ENCODE data around the gene CUEDC2.

Gene CUEDC2, protein sequence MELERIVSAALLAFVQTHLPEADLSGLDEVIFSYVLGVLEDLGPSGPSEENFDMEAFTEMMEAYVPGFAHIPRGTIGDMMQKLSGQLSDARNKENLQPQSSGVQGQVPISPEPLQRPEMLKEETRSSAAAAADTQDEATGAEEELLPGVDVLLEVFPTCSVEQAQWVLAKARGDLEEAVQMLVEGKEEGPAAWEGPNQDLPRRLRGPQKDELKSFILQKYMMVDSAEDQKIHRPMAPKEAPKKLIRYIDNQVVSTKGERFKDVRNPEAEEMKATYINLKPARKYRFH

GRCh38 chr10:102432162-102432950, at the start of gene CUEDC2:
Gene CUEDC2, minus strand, starts transcription at chr10:102432574. Its CDS starts 7,386 bp downstream, at chr10:102425188.
- peak; percentile 95 for DNase-seq (ENCODE audit: low spot score)

DNA sequence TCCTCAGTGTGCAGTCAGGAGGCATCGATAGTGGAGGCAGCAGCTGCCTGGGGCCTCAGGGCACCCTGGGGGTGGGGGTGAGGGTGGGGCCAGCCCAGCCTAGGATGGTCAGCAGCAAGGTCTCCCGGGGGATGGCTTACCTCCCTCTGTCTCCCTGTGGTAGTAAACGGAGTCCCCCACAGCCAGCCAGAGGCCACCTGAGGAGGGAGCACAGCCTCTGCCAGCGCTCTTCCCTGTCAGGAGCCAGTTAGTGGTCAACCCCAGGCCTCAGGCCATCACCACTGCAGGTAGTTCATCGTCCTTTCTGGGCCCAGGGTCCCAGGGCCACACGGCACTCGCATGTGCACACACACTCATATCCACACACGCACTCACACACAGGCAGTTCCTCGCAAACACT, 48.0 kb upstream of the CUEDC2 start:
- no peak for DNase-seq (ENCODE audit: low spot score)

GRCh38 chr10:102479651-102480050, 47.3 kb upstream of the CUEDC2 start:
- DNase-seq (ENCODE audit: low spot score): no peak

DNA sequence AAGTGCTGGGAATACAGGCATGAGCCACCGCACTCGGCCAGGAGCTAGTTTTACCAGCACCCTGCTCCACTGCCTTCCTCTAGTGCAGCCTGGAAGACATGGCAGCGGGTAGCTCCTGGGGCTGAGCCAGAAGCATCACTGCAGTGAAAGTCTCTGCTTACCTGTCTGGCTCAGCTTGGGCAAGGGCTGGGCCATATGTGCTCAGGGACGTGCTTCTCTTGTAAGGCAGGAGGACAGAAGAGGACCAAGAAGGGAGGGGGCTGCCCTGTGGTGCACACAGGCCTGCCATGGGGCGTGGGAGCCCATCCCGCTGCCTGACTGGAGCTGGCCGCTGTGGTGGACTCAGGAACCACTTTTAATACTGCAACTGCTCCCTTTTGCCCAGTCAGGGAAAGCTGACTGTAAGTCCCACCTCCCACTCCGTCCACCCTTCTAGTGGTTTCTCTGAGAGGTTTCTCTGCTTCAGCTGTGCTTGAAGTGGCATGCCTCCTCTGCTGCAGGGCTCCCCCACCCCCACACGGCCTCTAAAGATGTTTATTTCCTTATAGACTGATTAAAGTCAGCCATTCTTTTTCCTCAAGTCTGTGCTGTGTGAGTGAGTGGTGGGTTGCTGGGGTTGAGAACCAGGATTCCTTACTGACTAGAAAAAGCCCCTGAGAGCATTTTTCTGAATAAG, 44.2 kb upstream of the CUEDC2 start:
- no peak for DNase-seq (ENCODE audit: low spot score)

DNA sequence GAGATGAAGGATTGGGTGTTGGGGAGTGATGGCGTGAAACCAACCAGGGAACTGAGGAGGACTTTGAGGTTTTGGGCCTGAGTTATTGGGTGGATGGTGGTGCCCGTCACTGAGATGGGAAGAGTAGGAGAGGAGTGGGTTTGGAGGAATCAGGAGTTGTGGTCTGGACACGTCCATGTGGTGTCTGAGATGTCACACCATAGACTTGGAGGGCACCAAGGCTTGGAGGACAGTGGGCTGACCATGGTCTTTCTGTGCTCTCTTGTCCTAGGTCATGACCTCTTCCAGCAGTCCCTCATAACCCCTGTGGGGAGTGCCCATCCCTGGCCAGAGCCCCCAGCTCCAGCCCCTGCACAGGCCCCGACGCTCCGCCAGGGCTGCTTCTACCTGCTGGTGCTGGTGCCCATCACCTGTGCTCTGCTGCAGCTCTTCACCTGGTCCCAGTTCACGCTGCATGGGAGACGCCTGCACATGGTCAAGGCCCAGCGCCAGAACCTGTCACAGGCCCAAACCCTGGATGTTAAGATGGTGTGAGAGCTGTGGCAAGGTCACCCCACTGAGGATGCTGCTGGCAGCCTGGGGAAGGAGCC, 43.2 kb upstream of the CUEDC2 start:
- no peak for DNase-seq (ENCODE audit: low spot score)

DNA sequence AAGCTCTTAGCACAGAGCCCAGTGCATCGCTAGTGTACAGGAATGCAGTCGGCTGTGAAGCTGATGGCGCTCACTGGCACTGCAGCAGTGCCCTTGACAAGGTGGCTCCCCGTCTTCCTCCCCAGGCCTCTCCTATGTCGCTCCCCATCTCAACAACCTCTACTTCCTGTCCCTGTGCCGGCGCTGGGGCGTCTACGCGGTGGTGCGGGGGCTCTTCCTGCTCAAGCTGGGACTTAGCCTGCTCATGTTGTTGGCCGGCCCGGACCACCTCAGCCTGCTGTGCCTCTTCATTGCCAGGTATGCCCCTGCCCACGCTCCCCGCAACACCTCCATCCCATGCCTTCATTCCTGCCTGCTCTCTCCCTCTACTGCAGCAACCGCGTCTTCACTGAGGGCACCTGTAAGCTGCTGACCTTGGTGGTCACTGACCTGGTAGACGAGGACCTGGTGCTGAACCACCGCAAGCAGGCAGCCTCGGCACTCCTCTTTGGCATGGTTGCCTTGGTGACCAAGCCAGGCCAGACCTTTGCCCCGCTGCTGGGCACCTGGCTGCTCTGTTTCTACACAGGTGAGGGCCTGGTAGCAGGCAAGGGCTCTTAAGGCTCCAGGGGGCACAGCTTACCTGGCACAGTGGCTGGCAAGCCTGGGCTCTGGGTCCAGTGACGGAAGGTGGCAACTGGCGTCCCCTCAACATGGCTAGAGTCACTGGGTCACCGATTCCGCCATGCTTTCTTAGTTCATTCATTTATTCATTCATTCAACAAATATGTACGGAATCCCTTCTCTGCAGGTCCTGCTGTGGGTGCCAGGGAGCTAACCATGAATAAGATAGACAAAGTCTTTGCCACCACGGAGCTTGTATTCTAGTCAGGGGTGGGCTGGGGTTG, 41.3 kb upstream of the CUEDC2 start:
- DNase-seq (ENCODE audit: low spot score): no peak

DNA sequence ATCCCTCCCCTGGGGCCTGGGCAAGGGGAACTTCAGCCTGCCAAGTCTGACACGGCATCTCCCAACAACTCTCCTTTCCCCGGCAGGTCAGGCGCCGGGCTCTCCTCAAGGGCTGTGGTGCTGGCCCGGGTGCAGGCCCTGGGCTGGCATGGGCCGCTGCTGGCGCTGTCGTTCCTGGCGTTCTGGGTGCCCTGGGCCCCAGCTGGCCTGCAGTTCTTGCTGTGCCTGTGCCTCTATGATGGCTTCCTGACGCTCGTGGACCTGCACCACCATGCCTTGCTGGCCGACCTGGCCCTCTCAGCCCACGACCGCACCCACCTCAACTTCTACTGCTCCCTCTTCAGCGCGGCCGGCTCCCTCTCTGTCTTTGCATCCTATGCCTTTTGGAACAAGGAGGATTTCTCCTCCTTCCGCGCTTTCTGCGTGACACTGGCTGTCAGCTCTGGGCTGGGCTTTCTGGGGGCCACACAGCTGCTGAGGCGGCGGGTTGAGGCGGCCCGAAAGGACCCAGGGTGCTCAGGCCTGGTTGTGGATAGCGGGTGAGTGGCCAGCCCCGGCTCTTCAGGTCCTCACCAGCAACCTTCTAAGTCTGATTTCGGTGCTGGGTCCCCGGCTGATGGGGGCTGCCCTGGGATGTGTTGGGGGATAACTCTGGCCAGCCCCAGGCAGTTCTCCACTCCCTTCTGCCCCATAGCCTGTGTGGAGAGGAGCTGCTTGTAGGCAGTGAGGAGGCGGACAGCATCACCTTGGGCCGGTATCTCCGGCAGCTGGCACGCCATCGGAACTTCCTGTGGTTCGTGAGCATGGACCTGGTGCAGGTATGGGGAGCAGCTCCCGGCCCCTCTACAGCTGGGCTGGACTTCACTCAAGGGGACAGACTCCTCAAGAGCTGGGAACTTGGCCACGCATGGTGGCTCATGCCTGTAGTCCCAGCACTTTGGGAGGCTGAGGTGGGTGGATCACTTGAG, 38.5 kb upstream of the CUEDC2 start:
- DNase-seq (ENCODE audit: low spot score): no peak

DNA sequence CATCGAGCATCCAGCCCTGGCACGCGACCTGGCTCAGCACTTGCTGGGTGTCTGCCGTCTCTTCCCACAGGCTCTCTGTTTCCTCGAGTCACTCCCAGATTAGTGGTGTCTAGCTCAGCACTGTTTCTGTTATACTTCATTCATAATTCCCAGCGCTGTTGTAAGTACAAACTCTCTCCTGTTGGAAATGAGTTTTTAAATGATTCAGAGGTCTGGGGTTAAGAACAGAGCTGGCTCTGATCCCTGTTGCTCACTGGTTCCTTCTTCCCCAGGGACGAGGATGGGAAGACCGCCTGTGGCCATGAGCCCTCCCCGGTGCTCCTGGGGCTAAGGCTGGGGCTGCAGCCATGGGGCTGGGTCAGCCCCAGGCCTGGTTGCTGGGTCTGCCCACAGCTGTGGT, 36.3 kb upstream of the CUEDC2 start:
- DNase-seq (ENCODE audit: low spot score): no peak

GRCh38 chr10:102467971-102468438, 35.6 kb upstream of the CUEDC2 start:
- no peak for DNase-seq (ENCODE audit: low spot score)

DNA sequence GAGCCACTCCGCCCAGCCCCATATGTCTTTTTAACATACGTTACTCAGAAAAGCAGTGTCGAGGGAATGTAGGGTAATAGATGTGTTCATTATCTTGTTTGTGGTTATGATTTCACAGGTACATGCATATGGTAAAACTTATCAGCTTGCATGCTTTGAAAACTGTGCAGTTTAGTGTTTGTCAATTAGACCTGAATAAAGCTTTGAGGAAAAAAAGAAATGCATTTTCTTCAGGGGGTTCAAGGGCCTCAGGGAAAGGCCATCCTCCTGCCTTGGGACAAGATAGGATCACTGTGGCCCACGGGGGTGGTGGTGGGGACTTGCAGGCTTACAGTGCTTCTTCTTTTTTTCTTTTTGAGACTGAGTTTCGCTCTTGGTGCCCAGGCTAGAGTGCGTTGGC, 34.9 kb upstream of the CUEDC2 start:
- no peak for DNase-seq (ENCODE audit: low spot score)

DNA sequence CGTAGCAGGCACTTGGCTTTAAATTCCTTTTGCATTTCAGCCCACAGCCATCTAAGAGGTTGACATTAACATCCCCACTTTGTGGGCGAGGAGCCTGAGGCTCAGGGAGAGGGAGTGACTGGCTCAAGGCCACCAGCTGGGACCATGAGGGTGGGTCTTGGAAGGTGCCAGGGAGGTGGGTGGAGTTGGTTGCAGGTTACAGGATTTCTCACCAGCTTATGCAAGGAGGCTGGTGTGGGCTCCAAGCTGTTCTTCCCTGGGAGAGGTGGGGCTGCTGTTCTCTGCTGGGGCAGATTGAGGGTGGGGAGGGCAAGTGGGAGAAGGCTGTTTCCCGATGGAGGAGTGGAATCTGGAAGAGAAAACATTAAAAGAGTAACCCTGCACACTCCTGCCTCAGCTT, 33.1 kb upstream of the CUEDC2 start:
- no peak for DNase-seq (ENCODE audit: low spot score)

DNA sequence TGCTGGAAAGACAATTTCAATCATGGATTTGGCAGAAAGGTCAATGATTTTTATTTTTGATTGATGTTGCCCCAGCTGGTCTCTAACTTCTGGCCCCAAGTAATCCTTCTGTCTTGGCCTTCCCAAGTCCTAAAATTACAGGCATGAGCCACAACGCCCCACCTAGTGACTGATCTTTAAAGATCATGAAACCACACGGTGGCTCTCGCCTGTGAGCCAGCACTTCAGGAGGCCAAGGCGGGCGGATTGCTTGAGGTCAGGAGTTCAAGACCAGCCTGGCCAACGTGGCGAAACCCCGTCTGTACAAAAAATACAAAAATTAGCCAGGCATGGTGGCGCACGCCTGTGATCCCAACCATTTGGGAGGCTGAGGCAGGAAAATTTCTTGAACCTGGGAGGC, 31.6 kb upstream of the CUEDC2 start:
- no peak for DNase-seq (ENCODE audit: low spot score)

DNA sequence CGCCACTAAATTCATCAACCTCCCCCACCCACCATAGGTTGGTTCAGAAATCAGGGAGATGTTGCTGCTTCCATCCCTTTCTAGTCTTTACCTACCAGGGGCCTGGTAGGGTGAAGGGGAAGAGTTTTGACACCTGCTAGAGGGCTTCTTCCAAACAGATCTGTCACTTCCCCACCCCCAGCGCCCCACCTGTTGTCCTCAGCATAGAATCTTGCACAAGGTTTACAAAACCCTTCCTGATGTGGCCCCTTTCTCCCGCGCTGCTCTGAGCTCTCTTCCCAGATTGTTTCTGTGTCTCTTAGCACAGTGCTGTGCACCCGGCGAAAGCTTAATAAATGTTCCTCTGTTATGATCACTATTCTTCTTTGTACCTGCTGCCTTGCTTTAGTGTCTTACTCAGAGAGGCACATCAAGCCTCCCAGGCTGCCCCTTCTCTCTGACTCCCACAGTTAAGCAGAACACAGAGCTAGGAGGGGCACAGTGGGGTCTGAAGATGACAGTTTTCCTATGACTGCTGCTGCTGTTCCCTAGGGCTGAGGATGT, 30.2 kb upstream of the CUEDC2 start:
- DNase-seq (ENCODE audit: low spot score): no peak

GRCh38 chr10:102461187-102462054, 29.0 kb upstream of the CUEDC2 start:
- peak; percentile 90 for DNase-seq (ENCODE audit: low spot score)

DNA sequence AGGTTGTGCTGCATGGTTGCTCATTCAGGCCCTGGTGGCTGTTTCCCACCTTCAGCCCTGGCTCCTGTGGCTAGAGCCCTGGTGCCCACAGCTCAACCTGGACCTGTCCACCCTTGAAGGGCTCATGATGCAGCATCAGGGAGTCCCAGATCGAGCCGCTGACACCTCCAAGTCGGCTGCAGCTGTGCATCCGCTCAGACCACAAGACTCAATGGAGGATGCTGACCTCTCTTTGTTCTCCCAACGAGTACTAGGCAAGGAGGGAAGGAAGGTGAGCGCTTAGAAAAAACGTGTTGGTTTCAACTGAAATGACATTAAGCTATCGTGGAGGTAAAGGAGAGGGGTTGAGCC, 28.4 kb upstream of the CUEDC2 start:
- DNase-seq (ENCODE audit: low spot score): no peak

DNA sequence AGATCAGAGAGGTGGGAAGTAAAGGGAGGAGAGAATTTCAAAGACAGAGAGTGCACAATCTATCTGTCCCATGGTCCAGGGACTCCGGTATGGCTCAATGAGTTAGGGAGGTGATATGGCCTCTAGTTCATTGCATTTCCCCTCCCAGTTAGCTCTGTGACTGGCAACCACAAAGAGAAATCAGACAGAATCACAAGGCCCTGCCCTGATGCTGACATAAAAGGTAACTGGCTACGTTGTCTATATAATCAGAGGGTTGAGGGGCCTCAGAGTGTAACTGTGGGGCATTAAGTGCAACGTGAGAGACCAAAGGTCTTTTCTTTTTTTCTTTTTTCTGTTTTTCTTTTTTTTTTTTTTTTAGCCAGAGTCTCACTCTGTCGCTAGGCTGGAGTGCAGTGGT, 26.3 kb upstream of the CUEDC2 start:
- no peak for DNase-seq (ENCODE audit: low spot score)

- no peak for DNase-seq (ENCODE audit: low spot score)
Measured at GRCh38 chr10:102457591-102458150, 25.3 kb upstream of the CUEDC2 start.

DNA sequence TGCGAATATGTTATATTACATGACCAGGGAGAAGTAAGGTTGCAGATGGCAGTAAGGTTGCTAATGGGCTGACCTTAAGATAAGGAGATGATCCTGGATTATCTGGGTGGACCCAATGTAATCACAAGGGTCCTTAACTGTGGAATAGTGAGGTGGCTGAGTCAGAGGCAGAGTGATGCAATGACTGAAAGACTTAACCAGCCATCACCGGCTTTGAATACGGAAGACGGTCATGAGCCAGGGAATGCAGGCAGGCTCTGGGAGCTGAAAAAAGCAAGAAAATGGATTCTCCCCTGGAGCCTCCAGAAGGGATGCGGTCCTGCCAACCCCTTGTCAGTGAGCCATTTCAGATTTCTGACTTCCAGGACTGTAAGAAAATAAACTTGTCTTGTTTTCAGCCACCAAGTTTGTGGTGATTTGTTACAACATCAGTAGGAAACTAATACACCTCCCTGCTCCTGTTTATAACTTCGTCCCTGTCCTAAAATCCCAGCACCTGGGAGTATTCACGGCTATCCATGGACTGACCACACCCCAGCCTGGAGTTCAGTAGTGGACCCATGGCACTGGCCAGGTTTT, 23.6 kb upstream of the CUEDC2 start:
- DNase-seq (ENCODE audit: low spot score): no peak

Data from hematopoietic multipotent progenitor cell treated with erythropoietin and hydrocortisone succinate and interleukin-3 and kit ligand, for 17 days (in vitro differentiated cells).